CD4-positive, alpha-beta T cell (primary cell): ENCODE measurements around the gene PAFAH1B2. TPM values are rescaled to one million over a fixed set of nuclear protein-coding genes. Genes with fewer than 3 reads are reported as not detected.

Source experiments
- ATAC-seq: fragments of 200-7000 bp; cut with Tn5 transposase; one replicate; pipeline ENCODE4 v1.10.0; 2022; ENCODE audit warnings: mild to moderate bottlenecking; ENCODE audit not compliant: poor library complexity
- CTCF ChIA-PET: fragments of 350-600 bp; sonication (Branson Sonifier 250); formaldehyde crosslinking; loops from one replicate; lab custom pipeline; 2021; ENCODE audit warnings: antibody characterized with exemption, inconsistent platforms; lab: Charles Lee
- POLR2A ChIA-PET: fragments of 350-600 bp; sonication (Branson Sonifier 250); formaldehyde crosslinking; loops from one replicate; lab custom pipeline; 2021; ENCODE audit warnings: antibody characterized with exemption, inconsistent platforms; lab: Charles Lee
- DNase-seq, 14 experiments: peaks; one replicate each; pipeline ENCODE4 v3.0.0-alpha.2; 2013 to 2020; ENCODE audit warnings: mixed read lengths in 2 of 14
- H3K27ac ChIP-seq, 2 donors: one replicate each; pipeline versions ENCODE4 v1.5.1 to v1.7.0; 2013; ENCODE audit warnings: low read length in 2 of 2, low read depth in 1 of 2, mild to moderate bottlenecking in 1 of 2
- H3K27me3 ChIP-seq, 2 experiments: 1 replicate in 1 of 2; 2 replicates in 1 of 2; pipeline versions ENCODE4 v1.6.1 to v1.7.0; 2013; ENCODE audit warnings: low read length in 2 of 2, control low read depth in 1 of 2, mild to moderate bottlenecking in 1 of 2, moderate library complexity in 1 of 2; ENCODE audit not compliant: insufficient read depth in 2 of 2, control insufficient read depth in 1 of 2
- H3K36me3 ChIP-seq: one replicate; pipeline ENCODE4 v1.6.1; 2013; ENCODE audit warnings: low read length, control low read depth; ENCODE audit not compliant: insufficient read depth
- H3K4me1 ChIP-seq: one replicate; pipeline ENCODE4 v1.6.1; 2013; ENCODE audit warnings: low read length, control low read depth; ENCODE audit not compliant: insufficient read depth
- H3K4me3 ChIP-seq: one replicate; pipeline ENCODE4 v1.5.1; 2013; ENCODE audit warnings: mild to moderate bottlenecking, low read length, moderate library complexity
- H3K9me3 ChIP-seq, 2 experiments: 1 replicate in 1 of 2; 2 replicates in 1 of 2; pipeline versions ENCODE4 v1.6.1 to v1.7.0; 2013; ENCODE audit warnings: low read length in 2 of 2, mild to moderate bottlenecking in 2 of 2, control low read depth in 1 of 2, moderate library complexity in 1 of 2; ENCODE audit not compliant: control insufficient read depth in 1 of 2, insufficient read depth in 1 of 2
- H3K27ac Mint-ChIP-seq: one replicate; pipeline ENCODE4 v1.8.0; 2020; ENCODE audit warnings: mixed read lengths
- H3K27me3 Mint-ChIP-seq: one replicate; pipeline ENCODE4 v1.8.0; 2021; ENCODE audit warnings: mixed read lengths
- H3K36me3 Mint-ChIP-seq: one replicate; pipeline ENCODE4 v1.8.0; 2021; ENCODE audit warnings: low read depth, mixed read lengths
- H3K4me1 Mint-ChIP-seq: one replicate; pipeline ENCODE4 v1.8.0; 2021; ENCODE audit warnings: low read depth, mixed read lengths
- H3K4me3 Mint-ChIP-seq: one replicate; pipeline ENCODE4 v1.8.0; 2020; ENCODE audit warnings: mild to moderate bottlenecking, mixed read lengths
- H3K9me3 Mint-ChIP-seq: one replicate; pipeline ENCODE4 v1.8.0; 2020; ENCODE audit warnings: mixed read lengths
- CTCF ChIP-seq: fragments of 200-600 bp; IDR thresholded peaks from one replicate; pipeline ENCODE4 v1.8.0; 2022; ENCODE audit warnings: antibody characterized with exemption, mild to moderate bottlenecking
- intact Hi-C, 2 experiments: fragments of 100-400 bp; cut with DNase I in 1 of 2; cut with micrococcal nuclease in 1 of 2; formaldehyde crosslinking; loops; one replicate each; pipeline versions ENCODE4 v1.15.1 to v1.9.0; 2023 to 2025; cut with DNase I, micrococcal nuclease
- total RNA-seq, 174 experiments: library from RNA in 2 of 174; stranded (reverse) in 2 of 174; gene quantifications; one replicate each; pipeline ENCODE4 v1.2.3 and lab custom pipeline; 2021 to 2026

Gene PAFAH1B2
- total RNA-seq, 2 experiments from 2014 or later: 44.3 to 45.6 TPM

GRCh38 chr11:117214404-117215110, 70.5 kb downstream of the PAFAH1B2 start:
- no peak for TF ChIP-seq CTCF
- H3K27ac Mint-ChIP-seq: no peak overlapping the region
- Histone ChIP-seq H3K27ac (no peak overlapping the region), H3K4me1 (no peaks in the 10 kb centered on the region), H3K27me3 (no peaks in the 10 kb centered on the region), H3K4me3 (no peak overlapping the region), H3K36me3 (peaks cover 79% of the 10 kb centered on the region), H3K9me3 (no peaks in the 10 kb centered on the region)
- intact Hi-C loops: no loop called here
- peaks cover 90% of the 10 kb centered on the region for H3K36me3 Mint-ChIP-seq
- ChIA-PET CTCF (interaction anchor here (0.6 kb wide), 1 partner anchor 11 kb away, joined by 5 read pairs; no protein-coding TSS in a partner anchor), POLR2A (interaction anchor here (1.1 kb wide), 1 partner anchor 114 kb away, joined by 3 read pairs; the partner anchor contains the start of gene CEP164)
- no peak overlapping the region for H3K4me3 Mint-ChIP-seq
- H3K4me1 Mint-ChIP-seq: peaks cover 15% of the 10 kb centered on the region
- ATAC-seq: no peak
- H3K27me3 Mint-ChIP-seq: no peaks in the 10 kb centered on the region
- H3K9me3 Mint-ChIP-seq: no peaks in the 10 kb centered on the region
- DNase-seq: no peak

- Histone ChIP-seq H3K27me3 (no peaks in the 10 kb centered on the region), H3K27ac (no peak overlapping the region), H3K9me3 (no peaks in the 10 kb centered on the region), H3K4me1 (peaks cover 6% of the 10 kb centered on the region), H3K36me3 (peaks cover 92% of the 10 kb centered on the region), H3K4me3 (no peak overlapping the region)
- intact Hi-C loops: no loop called here
- ChIA-PET POLR2A (interaction anchor here (0.8 kb wide), 1 partner anchor 13 kb away, joined by 3 read pairs; no protein-coding TSS in a partner anchor), CTCF (no interaction called here)
- no peak for TF ChIP-seq CTCF
- DNase-seq: no peak
- Mint-ChIP-seq H3K4me1 (peaks cover 8% of the 10 kb centered on the region), H3K27ac (peak overlapping the region; percentile 54), H3K36me3 (peaks cover 92% of the 10 kb centered on the region), H3K4me3 (no peak overlapping the region), H3K27me3 (no peaks in the 10 kb centered on the region), H3K9me3 (no peaks in the 10 kb centered on the region)
- no peak for ATAC-seq
These were observed 73.3 kb downstream of the PAFAH1B2 start for GRCh38 chr11:117217141-117218084.

- Histone ChIP-seq H3K36me3 (peaks cover 91% of the 10 kb centered on the region), H3K9me3 (no peaks in the 10 kb centered on the region), H3K27ac (no peak overlapping the region), H3K4me3 (no peak overlapping the region), H3K4me1 (peaks cover 6% of the 10 kb centered on the region), H3K27me3 (no peaks in the 10 kb centered on the region)
- Mint-ChIP-seq H3K27me3 (no peaks in the 10 kb centered on the region), H3K4me1 (peaks cover 8% of the 10 kb centered on the region), H3K36me3 (peaks cover 94% of the 10 kb centered on the region), H3K4me3 (no peak overlapping the region), H3K9me3 (no peaks in the 10 kb centered on the region), H3K27ac (peak overlapping the region; percentile 54)
- CTCF ChIA-PET: interaction anchor here (0.6 kb wide), 1 partner anchor 24 kb away, joined by 3 read pairs; no protein-coding TSS in a partner anchor
- DNase-seq (no peak), ATAC-seq (no peak)
- intact Hi-C loops: no loop called here
- POLR2A ChIA-PET: interaction anchor here (1.0 kb wide), 1 partner anchor 12 kb away, joined by 3 read pairs; no protein-coding TSS in a partner anchor
- TF ChIP-seq CTCF: no peak
These were observed 74.2 kb downstream of the PAFAH1B2 start for GRCh38 chr11:117218133-117218915.
